Gastroesophageal sphincter (tissue), 3 donors: ENCODE data around the gene MOV10.

Experiments used
- EP300 ChIP-seq: sonication (generic); formaldehyde crosslinking; IDR thresholded peaks from one replicate; pipeline ENCODE4 v1.6.1; 2017; ENCODE audit warnings: antibody characterized with exemption, mild to moderate bottlenecking
- POLR2A ChIP-seq, 2 donors: fragments of 450-650 bp; IDR thresholded peaks; one replicate each; pipeline ENCODE4 v1.6.1; 2017; ENCODE audit warnings: antibody characterized with exemption in 2 of 2, mild to moderate bottlenecking in 2 of 2, moderate library complexity in 1 of 2
- TF ChIP-seq, protein P1 (sequence below), 4 experiments: fragments of 200-600 bp in 2 of 4; fragments of 450-650 bp in 2 of 4; sonication (generic) in 1 of 4; IDR thresholded peaks; one replicate each; pipeline ENCODE4 v1.5.1; 2017 to 2019; ENCODE audit warnings: antibody characterized with exemption in 4 of 4, mild to moderate bottlenecking in 2 of 4, moderate library complexity in 2 of 4

DNA sequence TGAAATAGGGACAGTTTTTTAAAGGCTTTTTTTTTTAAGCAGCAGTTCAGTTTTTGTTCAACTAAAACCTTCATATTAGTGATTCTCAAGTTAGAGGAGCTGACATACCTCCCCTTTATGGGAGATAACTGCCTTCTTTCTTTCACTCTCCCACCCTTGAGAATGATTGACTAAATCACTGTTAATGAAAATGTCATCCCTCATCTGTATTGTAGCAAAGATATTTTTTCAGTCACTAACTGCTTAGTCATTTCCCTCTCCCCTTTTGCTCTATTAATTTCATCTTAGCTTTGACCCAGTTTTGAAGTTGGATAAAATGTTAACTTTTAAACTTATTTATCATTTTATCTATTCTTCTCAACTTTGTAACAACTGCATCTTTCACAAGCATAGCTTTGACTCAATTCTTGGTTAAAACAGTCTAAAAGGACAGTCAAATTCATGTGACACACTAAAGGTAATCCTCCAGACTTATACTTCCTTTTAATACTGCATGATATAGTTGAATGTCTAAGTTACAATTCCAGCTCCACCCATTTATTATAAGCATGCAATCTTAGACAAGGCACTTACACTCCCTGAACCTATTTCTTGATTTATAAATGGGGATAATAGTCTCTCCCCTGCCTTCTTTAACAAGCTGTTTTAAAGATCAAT lies 37.7 kb upstream of the MOV10 start:
- TF ChIP-seq, protein P1, sequence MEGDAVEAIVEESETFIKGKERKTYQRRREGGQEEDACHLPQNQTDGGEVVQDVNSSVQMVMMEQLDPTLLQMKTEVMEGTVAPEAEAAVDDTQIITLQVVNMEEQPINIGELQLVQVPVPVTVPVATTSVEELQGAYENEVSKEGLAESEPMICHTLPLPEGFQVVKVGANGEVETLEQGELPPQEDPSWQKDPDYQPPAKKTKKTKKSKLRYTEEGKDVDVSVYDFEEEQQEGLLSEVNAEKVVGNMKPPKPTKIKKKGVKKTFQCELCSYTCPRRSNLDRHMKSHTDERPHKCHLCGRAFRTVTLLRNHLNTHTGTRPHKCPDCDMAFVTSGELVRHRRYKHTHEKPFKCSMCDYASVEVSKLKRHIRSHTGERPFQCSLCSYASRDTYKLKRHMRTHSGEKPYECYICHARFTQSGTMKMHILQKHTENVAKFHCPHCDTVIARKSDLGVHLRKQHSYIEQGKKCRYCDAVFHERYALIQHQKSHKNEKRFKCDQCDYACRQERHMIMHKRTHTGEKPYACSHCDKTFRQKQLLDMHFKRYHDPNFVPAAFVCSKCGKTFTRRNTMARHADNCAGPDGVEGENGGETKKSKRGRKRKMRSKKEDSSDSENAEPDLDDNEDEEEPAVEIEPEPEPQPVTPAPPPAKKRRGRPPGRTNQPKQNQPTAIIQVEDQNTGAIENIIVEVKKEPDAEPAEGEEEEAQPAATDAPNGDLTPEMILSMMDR (IDR thresholded peaks at IDR 0.05), result no peak
- no peak for TF ChIP-seq POLR2A (IDR thresholded peaks at IDR 0.05)
- no peak for TF ChIP-seq EP300
